A172 (cell line): Measurements from ENCODE around the gene ARHGEF33. TPM values are rescaled to one million over a fixed set of nuclear protein-coding genes. Genes with fewer than 3 reads are reported as not detected.
"Not testable (repeated sequence)": the region's sequence is repeated elsewhere in the genome, so short reads cannot be mapped to it uniquely, and the experiment has no call there.

Experiments
- DNase-seq: peaks from one replicate; pipeline ENCODE4 v3.0.0-alpha.2; 2015; ENCODE audit warnings: low spot score
- total RNA-seq: library from RNA; depleted of rRNA; stranded (reverse); fragments of >200 nt; shearing (Covaris generic); gene quantifications from 2 replicates; pipeline ENCODE4 v1.2.3, GENCODE V29; 2014

ARHGEF33 gene
- total RNA-seq, 1 experiment from 2014 or later = 0.09 TPM

GRCh38 chr2:38909872-38910271 lies 20.2 kb downstream of the ARHGEF33 start:
- DNase-seq = no peak

GRCh38 chr2:38911191-38911590 lies 21.5 kb downstream of the ARHGEF33 start:
- DNase-seq = no peak

DNA sequence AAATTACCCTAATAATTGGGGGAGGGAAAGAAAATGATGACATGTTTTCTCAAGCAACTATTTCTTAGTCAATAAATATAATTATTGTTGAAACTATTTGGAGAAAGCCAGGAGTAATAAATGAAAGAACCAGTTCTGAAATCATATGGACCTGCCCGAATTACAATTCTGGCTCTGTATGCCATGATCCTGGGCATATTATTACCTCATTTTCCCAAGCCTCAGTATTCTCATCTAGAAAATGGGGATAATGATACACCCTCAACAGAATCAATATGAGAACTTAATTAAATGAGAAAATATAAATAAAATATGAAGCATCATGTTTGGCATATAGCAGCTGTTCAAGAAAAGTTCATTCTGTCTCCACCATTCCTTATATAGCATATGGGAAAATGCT lies 22.9 kb downstream of the ARHGEF33 start:
- DNase-seq = no peak

GRCh38 chr2:38922389-38922788 lies 32.7 kb downstream of the ARHGEF33 start:
- no peak for DNase-seq

DNA sequence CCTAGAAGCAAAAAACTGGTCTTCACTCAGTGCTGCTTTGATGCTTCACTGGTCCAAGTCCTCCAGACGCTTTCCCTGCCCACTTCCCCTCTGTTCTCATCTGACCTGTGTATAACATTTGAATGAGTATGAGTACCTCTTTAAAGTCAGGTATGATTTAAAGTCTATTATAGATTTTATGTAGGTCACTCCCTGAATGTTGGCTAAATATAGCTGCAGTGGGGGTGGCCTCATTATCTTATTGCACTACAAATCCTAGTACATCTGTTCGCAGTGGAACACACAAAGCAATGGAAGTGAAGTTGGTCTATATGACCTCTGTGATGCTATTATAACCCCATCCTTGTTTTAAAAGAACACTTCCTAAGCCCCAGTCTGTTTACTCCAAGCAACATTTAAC lies 33.2 kb downstream of the ARHGEF33 start:
- no peak for DNase-seq

- DNase-seq = no peak
These were observed 36.3 kb downstream of the ARHGEF33 start for GRCh38 chr2:38925982-38926381.

GRCh38 chr2:38930600-38930999 lies 40.9 kb downstream of the ARHGEF33 start:
- no peak for DNase-seq

- no peak for DNase-seq
These were observed 42.9 kb downstream of the ARHGEF33 start for GRCh38 chr2:38932586-38932985.

DNA sequence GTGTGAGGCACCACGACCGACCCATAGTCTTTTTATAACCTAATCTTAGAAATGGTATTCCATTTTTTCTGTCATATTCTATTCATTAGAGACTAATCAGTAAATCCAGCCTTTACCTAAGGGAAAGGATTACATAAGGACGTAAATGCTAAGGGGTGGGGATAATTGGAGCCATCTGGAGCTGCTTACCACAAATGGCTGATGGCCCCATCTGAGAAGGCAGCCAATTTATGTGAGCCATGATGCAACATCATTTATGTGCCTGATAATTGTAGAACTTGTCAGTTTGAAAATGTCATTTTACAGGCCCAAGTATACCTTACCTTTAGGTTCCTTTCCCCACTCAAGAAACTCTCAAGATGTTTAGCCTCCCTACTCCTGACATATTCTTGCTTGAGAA lies 44.0 kb downstream of the ARHGEF33 start:
- no peak for DNase-seq

GRCh38 chr2:38934742-38935141 lies 45.1 kb downstream of the ARHGEF33 start:
- no peak for DNase-seq

DNA sequence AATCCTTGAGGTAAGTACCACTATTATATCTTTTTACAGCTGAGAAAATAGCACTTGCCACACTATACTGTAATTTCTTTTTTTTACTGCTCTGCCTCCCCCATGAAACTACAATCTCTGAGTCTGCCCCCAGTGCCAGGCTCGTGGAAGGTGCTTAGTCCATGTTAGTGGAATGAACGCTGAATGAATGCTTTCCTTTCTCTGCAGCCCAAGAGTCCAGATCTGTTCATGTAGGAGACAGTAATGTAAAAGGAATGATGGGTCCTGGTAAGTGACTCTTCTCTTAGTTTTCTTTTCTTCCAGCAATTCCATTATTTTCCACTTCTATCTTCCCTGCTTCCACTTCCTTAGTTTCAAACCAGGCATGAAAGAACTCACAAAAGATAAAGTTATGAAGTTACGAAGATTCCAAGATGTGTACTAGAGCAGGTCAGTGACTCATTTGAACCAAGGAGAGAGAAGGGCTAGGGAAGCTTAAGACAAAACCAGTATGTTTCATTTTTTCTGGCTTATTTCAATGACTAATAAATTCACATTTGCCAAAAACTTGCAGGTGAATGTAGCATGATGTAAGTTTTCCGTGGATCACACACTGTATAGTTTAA lies 46.0 kb downstream of the ARHGEF33 start:
- DNase-seq = peak; percentile 21

GRCh38 chr2:38936516-38936915 lies 46.8 kb downstream of the ARHGEF33 start:
- DNase-seq = not testable (repeated sequence)

DNA sequence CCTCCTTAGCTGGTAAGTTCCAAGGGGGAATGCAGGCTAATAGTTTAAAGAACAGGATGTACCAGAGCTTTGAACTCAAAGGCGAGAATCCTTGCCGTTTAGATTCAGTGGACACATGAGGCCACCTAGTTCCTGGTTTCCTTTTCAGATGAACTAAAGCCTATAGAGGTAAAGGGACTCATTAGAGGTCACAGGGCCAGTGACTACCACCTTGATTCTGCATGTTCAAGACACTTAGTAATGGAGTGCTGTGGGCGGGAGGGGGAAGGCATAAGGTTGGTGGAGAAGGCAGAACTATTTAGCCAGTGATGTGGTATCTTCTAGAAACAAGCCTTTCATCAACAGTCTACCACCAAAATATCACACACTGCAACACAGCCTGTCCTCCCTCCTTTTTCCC lies 47.9 kb downstream of the ARHGEF33 start:
- no peak for DNase-seq

GRCh38 chr2:38940746-38941145 lies 51.1 kb downstream of the ARHGEF33 start:
- DNase-seq = no peak

DNA sequence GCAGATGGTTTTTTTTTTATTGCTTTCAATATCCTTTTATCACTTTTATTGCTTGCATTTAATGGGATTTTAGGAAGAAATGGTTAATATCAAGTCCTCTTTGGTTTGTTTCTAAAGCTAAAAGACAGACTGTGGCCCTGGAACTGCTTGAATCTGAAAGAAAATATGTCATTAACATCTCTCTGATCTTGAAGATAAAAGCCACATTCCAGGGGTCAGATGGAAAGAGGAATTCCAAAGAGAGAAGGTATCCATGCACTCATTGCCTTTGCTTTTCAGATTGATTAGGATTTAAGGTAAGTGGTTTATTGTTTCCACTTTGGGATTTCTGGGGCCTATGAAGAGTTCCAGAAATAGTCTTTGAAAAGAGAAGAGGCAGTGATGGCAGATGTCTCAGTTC lies 54.1 kb downstream of the ARHGEF33 start:
- DNase-seq = no peak

DNA sequence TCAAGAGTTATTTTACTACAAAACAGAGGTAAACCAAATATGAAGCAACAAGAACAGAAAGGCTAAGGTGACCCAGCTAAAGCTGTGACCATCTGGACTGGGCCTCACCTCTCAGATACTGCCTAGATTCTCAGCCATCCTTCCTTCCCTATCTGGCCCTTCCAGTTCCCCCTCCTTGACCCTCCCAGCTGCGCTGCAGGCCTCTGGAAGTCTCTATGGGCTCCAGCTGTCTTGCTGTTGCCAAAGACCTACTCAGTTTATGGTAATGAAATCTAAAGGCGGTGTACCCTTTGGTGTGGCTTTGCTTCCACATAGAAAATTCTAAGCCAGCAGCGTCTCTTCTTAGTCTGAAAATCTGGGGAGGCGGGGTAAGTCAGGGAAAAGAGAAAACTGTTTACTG lies 55.7 kb downstream of the ARHGEF33 start:
- no peak for DNase-seq

- DNase-seq = no peak
These were observed 56.2 kb downstream of the ARHGEF33 start for GRCh38 chr2:38945911-38946310.

DNA sequence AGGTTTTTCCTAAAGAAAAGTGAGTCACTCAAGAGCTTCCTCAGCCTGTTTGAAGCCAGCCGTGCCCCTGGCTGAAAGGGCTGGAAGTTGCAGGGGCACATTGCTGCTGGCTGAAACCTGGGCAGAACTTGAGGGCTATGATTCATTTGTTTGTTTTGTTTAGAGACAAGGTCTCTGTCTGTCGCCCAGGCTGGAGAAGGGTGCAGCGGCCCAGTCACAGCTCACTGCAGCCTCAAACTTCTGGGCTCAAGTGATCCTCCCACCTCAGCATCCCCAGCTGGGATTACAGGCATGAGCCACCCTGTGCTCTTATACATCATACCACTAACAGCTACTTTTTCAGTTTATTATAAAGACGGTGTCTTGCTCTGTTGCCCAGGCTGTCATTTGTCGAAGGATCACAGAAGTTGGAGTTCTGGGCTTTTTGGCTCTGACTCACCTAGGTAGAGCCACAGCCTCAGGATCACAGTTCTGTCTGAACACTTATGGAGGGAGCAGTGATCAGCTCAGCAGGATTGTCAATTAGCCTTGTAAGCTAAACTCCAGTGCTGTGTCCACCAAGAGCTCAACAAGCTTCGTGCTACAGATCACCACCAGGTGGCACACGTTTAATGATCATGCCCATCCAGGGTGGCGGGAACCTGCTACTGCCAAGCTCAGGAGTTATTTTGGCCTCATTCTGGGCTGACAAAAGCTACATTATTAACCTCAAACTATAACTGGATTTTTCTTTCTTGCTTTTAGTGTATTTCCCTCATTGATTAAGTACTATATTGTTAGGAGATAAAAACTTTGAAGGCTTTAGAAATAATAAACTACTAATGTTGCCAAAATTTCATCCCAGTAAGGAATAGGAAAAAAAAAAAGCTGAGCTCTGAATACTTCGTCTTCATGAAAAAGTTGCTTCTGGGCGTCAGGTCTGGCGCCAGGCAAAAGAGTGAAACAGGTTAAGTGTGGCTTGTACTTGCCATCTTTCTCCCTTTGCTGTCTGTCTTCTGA lies 57.9 kb downstream of the ARHGEF33 start:
- DNase-seq = peak; percentile 88

- no peak for DNase-seq
These were observed 58.8 kb downstream of the ARHGEF33 start for GRCh38 chr2:38948387-38948882.

DNA sequence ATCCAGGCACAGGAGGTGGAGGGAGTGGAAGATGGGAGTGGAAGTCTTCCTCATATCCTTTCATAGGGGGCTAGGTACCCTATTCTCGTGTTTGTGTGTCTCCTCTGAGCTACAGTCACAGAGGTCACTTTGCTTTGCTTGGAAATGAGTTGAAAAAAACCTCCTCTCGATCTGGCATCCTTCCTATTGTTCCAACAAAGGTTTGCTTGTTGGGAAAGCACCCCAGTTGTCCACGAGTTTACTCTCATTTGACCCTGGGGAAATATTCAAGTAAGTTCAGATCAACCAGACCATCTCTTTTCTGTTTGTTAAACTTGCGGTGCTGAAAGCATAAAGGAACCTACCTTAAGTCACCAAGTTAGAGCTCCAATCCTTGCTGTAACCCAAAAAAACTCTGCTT lies 59.3 kb downstream of the ARHGEF33 start:
- DNase-seq = no peak

DNA sequence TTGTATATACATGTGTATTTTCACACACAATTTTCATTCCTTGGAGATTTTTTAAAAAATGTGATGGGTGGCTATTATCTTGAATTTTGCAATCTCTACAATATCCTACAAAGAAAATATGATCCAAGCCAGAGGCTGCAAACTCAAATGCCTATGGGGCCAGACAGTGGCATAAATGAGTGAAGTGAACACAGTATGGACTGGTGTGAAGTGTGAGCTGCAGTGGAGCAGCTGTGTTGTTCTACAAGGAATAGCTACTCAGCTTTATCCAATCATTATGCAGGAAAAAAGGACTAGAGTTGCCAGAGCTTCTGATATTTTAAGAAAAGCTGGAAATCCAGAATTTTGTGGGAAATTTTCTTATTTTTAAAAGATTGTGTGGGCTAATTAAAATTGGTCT lies 62.1 kb downstream of the ARHGEF33 start:
- no peak for DNase-seq

DNA sequence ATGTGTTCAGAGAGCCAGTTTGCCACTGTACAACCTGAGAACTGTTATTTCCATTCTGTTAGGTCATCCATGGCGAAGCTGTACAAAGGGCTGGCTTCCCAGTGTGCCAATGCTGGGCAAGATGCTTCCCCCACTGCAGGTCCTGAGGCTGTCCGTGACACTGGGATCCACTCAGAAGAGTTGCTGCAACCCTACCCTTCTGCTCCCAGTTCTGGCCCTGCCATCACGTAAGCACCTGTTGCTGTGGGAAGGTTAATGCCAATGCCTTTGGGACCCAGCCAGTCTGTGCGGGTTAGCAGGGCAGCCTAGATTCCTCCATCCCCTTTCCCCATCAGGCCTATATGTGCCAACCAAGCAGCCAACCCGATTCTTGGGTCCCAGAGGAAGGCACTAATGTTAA lies 68.3 kb downstream of the ARHGEF33 start:
- DNase-seq = no peak

GRCh38 chr2:38959466-38959865 lies 69.8 kb downstream of the ARHGEF33 start:
- no peak for DNase-seq
